Glomerular visceral epithelial cell (primary cell): ENCODE results near the gene TXNRD1.
"Not testable (repeated sequence)": the region's sequence is repeated elsewhere in the genome, so short reads cannot be mapped to it uniquely, and the experiment has no call there.

ENCODE experiments used
- DNase-seq: peaks from one replicate; pipeline ENCODE4 v3.0.0-alpha.2; 2016; ENCODE audit errors: extremely low spot score

The TXNRD1 gene

DNA sequence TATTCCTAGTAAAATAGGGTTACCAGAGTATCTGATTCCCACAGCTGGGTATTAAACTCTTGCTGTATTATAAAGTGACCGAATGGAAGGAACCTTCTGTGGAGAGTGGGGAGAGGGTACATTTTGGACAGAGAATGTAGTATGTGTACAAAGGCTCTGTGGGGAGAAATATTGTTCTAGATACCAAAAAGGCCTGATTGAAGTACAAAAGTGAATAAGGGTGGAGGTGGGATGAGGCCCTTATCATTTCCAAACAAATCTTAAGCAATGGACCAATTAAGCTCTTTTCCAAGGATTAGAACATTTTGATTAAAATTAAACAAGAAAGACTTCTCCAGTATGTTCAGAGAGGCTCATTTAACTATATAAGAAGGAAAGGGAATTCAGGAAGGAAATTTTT lies 108.3 kb downstream of the TXNRD1 start:
- DNase-seq = no peak

DNA sequence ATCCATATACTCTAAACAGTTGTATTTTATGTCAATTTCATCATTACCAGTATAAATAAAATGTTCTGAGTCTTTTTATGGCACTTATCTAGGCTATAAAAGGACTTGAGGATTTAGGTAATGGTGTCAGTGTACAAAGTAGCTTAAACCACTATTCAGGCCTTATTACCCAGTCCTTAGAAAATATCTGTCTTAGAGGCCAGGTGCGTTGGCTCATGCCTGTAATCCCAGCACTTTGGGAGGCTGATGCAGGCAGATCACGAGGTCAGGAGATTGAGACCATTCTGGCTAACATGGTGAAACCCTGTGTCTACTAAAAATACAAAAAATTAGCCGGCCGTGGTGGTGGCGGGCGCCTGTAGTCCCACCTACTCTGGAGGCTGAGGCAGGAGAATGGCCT lies 112.7 kb downstream of the TXNRD1 start:
- not testable (repeated sequence) for DNase-seq

DNA sequence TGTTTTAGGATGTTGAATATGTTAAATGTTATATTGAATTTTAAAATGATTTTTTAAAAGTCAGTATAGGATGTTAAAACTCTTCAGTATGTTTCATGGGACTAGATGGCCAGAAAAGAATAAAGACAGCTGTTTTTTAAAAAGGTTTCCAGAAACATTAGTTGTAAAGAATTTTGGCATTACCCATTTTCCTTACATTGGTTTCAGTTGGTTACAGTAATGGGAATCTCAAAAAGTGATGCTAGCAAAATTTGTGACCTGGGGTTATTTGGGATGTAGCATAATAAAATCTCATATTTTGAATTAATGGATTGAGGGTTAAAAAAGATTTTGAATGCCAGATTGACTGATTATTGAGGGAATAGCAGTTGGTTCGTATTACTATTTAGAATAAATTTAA lies 113.2 kb downstream of the TXNRD1 start:
- DNase-seq = no peak

DNA sequence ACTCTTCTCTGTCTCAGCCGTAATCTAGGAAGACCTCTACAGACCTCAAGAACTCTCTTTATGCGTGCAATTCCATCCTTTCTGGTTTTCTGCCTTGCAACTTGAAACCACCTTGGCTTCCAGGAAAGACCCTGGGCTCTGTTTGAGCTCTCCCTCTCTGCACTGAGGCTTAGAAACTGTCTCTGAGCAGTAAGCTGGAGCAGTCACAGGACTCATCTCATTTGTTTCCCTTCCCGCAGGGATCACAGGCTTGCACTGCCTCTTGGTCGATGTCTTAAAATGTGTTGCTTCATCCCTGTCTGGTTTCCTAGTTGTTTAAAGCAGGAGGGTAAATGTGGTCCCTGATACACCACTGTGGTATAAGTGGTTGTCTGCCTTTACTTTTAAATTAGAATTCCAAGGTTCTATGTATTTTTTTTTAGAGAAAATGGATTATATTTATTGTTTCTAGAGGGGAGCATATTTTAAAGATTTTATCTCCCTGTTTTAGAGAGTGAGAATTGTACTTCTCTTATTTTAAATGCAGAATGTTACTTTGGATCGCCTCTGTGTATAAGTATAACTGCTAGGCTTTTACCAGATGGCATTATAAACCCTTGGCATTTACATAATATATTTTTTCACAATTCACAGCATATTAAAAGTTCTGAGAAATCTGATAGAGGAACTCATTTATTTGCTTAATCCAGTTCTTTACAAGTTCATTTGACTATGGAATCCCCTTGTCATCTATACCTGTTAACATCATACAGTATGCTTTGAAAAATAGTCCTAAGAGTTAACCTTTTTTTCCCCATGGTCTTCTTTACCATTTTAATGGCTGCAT lies 114.3 kb downstream of the TXNRD1 start:
- no peak for DNase-seq

DNA sequence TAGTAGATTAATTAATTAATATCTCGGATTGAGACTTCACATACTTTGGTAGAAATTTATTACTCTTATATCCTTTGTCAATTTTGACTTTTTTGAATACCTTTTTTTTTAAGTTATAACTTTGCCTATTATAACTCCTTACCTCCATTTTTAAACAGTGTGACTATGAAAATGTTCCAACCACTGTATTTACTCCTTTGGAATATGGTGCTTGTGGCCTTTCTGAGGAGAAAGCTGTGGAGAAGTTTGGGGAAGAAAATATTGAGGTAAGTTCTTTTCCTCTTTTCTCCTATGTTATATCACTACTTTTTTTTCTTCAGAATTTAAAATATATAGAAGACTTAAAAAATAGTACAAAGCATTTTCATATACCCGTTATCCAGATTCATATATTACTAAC lies 115.8 kb downstream of the TXNRD1 start:
- no peak for DNase-seq

DNA sequence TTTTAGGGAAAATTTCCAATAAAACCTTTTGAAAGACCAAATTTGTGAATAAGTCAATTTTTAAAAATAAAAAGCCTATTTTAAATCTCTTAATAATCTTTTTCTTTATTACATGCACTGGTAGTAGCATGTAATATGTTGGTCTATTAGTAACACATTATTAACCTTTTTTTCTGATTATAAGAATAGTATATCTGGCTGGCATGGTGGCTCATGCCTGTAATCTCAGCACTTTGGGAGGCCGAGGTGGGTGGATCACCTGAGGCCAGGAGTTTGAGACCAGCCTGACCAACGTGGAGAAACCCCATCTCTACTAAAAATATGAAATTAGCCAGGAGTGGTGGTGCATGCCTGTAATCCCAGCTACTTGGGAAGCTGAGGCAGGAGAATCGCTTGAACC lies 116.7 kb downstream of the TXNRD1 start:
- not testable (repeated sequence) for DNase-seq

DNA sequence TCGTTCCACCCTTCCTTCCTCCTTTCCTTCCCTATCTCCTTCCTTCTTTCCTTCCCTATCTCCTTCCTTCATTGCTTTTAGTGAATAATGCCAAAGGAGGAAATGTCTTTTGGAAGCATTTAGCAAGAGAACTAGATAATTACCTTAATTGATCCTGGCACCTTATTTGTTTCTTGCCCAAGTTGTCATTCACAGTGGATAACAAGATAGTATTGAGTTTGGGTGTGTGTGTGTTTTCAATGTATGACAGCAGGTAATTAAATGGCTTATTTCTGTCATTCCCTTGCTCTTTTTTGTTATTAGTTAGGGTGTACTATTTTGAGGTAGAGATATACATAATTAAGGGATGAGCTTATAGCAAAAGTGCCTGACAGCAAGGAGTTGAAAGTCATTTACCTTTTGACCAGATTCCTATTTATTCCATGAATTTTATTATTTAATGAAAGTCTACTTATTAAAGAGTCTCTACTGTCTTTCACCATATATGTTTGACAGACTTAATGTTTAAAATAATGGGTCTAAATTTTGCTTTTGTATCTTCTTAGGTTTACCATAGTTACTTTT lies 118.2 kb downstream of the TXNRD1 start:
- no peak for DNase-seq

DNA sequence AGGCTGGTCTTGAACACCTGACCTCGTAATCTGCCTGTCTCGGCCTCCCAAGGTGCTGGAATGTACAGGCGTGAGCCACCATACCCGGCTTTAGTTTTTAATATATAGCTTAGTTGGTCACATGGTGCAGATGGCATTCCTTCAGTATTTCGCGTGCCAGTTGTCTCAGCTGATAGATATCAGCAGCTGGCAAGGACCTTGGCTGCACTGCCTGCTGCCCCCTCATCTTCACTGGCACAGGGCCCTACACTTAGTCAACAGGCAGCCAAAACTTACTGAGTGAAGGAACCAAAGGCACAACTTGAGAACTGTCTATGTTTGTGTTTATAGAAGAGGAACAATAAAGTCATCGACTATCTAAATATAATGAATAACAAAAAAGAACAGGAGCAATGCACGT lies 119.0 kb downstream of the TXNRD1 start:
- DNase-seq = no peak

DNA sequence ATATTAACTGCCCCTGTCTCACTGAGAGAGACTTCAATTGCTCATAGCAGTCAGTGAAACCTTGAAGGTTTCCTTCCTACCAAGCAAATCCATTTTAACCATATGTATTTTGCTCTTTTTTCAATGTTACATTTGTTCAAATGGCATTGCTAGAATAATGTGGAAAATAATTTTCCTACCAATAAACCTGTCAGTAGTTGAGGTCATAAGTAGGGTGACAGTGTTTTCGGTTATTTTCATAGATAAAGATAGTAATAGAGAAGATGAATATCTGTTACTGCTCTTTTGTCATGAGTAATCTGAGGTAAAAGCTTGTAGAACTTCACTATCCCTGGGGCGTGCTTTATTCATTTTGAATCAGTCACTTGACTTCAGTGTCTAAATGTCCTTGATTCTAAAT lies 120.5 kb downstream of the TXNRD1 start:
- DNase-seq = no peak

DNA sequence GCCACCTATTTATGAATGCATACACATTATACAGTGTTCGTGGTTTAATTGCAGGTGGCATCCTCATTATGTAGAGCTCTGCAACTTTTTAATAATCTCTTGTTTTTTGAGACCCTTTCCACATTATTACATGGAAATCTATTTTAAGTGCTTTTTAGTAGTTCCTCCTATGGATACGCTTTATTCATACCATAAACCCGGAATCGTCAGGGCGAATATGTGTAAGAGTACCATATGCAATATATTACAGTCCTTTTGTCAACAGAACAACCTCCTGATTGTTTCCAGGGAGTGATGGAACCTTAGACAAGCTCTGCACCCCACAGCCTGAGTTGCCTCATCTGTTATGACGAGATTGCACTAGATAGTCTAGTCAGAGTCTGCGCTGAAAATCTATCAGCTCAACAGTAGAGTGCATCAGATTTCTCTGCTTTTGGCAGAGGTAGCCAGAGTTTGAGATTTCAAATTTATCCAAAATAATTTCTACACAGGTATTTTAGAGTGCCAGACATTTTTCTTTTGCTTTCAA lies 121.5 kb downstream of the TXNRD1 start:
- DNase-seq = no peak

DNA sequence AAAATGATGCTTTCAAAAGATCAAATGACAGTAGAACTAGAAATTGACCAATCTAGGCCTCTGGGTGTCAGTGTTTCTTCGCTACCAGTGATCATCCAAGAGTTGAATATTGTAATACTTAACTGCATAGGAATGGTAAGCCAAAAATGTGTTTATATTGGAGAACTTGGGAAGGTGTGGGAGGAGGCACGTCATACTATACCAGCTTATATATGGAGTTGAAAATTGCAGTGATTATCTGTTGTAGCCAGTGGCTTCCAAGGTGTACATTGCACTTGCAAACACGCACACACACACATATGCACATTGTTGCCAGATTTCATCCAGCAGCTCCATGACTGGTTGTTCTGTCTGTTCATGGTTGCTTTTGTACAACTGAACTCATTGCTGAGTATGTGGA lies 124.1 kb downstream of the TXNRD1 start:
- no peak for DNase-seq

DNA sequence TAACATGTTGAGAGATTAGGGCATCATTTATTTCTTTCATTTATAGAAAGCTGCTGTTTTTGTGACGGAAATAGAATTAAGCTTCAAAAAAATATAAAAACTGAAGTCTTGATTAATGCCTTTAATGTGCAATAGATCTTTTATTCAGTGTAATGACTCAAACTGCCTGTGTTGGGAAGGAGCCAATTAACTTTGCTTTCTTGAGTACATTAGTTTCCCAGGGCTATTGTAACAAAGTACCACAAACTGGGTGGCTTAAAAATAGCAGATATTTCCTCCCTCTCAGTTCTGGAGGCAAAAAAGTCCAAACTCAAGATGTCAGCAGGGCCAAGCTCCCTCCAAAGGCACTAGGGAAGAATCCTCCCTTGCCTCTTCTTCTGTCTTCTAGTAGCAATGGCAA lies 124.6 kb downstream of the TXNRD1 start:
- no peak for DNase-seq

DNA sequence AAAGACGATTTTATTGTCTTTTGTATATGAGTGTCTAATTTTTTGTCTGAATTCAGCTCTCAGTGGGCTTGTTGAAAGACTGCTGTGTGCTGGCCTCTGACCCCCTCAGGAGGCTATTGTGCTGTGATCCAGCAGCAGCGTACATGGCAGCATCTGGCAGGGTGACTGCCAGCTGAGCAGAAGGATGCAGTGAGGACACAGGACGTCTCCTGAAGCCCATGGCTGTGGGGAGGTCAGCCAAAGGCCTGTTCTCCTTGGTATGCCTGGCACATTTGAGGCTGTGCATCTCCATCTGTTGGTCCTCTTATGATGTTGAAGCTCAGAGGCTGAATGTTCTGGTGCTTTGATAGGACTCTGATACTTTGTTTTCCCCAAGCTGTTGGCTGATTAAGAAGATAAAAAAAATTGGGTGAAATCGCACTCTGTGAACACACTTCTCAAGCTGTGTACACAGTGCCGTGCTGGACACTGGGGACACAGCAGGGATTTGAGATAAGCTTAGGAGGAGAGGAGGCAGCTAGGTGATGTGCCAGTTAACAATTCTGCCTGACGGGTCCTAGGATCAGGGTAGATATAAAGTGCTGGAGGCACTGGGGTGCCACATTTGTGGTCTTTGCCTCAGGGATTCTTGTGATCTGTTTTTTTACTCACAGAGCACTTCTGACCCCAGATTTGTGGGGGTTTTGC lies 125.5 kb downstream of the TXNRD1 start:
- no peak for DNase-seq

DNA sequence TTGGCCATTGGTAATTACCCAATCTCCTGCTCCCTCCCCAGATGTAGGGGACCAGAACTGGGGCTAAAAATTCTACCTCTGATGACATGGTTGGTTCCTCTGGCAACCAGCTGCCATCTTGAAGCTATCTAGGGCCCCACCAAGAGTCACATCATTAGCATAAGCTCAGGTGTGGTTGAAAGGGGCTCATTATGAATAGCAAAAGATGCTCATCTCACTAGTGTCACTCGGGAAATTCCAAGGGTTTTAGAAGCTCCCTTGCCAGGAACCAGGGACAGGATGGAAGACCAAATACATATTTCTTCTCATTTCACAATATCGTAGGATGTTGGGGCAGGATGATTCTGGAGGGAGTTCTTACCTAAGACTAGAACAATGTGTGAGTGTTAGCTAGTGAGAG lies 126.6 kb downstream of the TXNRD1 start:
- no peak for DNase-seq

DNA sequence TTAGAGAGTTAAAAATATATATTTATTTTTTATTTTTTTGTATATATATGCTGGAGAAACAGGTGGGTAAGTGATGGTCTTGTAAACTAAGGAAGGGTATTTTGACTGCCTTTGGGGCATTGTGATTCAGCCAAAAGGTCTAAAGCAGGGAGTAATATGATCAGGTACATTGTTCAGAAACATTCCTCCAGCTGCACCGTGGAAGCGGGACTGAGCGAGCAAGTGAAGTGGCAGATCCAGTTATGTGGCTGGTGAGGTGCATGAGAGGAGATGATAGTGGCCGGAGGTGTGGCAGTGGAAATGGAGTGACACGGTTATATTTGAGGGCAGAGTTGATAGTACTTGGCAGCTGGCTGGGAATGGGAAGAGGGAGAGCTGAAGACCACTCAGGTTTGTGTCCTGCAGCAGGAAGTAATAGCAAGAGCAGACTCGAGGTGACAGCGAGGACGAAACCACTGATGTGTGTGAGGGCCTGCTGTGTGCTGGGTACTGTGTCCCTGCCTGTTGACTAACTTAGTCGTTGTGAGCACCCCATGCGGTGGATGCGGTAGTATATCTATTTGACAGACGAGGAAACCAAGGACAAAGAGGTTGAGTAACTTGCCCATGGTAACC lies 127.2 kb downstream of the TXNRD1 start:
- no peak for DNase-seq

DNA sequence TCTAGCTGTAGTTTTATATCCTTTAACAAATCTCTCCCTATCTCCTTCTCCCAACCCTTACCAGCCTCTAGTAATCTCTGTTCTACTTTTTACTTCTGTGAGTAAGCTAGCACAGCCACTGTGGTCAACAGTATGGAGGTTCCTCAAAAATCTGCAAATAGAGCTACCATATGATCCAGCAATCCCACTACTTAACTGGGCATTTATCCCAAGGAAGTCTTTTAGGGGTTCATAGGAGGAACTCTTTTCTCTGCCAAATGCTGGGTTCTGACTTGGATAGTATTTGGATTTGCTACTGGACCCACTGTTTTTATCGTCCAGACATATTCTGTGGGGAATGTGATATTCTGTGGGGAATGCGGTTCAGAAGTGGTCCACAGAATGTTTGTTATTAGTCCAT lies 129.1 kb downstream of the TXNRD1 start:
- DNase-seq = no peak

DNA sequence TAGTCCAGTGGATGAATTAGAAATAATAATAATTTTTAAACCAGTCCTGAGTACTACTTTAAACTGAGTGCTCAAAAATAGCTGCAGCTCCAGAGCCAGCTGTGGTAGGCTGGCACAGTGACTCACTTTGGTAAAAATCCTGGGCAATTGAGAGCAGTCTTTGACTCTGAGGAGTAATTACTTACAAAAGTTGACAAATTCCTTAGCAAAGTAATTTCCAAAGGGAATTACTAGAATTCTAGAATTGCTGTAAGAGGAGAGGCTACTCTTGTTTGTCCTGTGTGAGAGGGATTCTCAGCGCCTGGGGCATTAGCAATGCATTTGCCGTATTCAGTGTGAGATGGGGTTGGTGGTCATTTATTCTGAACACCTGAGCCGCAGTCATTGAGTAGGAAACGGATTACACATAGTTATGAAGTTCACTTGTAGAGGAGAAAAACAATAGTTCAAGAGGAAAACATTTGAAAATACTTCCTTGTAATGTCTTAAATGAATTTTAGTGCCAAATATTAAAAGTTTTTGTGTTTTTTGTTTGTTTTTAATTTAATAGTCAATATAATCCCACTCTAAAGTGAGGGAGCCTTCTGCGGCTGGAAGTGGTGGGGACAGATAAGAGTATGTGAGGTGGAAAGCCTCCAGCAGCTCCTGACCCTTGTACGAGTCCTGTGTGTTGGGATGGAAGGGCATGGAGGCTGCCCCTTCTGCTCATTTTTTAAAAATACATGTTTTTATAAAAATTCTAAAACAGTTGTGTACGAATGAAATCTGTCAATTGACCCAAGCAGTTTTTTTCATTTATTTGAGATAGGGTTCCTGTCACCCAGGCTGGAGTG lies 129.9 kb downstream of the TXNRD1 start:
- DNase-seq = no peak

DNA sequence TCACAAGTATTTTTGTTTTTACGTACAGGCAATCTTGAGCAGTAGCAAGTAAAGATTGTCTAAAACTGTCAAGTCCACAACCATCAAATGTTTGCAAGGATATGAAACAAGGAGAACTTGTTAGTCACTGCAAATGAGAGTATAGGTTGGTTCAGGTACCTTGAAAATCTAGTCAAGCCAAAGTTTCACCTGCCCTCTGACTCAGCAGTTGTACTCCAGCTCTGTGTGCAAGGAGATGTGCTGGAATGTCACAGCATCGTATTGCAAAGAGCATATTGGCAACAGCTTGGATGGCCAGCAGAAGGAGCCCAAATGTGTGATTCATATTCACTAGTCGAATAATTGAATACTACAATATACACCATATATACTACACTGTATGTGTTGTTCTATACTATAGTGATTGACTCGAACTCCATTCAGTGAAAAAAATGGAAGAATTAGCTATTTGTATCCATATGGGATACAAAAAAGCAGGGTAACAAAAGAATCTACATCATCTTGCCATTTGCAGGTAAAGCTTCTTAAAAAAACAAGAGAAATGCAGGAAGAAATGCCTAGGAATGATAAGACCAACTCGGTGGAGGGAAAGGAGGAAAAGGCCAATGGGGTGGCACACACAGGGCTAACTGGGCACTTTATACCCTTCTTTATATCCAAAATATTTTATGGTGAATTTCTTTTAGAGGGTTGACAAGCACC lies 131.9 kb downstream of the TXNRD1 start:
- DNase-seq = no peak

DNA sequence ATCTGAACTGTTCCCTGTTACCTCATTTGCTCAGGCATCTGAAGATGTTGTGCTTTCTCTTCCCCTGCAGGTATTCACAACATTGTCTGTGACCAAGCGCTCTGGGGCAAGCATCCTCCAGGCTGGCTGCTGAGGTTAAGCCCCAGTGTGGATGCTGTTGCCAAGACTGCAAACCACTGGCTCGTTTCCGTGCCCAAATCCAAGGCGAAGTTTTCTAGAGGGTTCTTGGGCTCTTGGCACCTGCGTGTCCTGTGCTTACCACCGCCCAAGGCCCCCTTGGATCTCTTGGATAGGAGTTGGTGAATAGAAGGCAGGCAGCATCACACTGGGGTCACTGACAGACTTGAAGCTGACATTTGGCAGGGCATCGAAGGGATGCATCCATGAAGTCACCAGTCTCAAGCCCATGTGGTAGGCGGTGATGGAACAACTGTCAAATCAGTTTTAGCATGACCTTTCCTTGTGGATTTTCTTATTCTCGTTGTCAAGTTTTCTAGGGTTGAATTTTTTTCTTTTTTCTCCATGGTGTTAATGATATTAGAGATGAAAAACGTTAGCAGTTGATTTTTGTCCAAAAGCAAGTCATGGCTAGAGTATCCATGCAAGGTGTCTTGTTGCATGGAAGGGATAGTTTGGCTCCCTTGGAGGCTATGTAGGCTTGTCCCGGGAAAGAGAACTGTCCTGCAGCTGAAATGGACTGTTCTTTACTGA lies 132.9 kb downstream of the TXNRD1 start:
- DNase-seq = no peak

DNA sequence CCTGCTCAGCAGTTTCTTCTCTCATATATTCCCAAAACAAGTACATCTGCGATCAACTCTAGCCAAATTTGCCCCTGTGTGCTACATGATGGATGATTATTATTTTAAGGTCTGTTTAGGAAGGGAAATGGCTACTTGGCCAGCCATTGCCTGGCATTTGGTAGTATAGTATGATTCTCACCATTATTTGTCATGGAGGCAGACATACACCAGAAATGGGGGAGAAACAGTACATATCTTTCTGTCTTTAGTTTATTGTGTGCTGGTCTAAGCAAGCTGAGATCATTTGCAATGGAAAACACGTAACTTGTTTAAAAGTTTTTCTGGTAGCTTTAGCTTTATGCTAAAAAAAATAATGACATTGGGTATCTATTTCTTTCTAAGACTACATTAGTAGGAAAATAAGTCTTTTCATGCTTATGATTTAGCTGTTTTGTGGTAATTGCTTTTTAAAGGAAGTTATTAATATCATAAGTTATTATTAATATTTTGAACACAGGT lies 133.5 kb downstream of the TXNRD1 start:
- DNase-seq = no peak
